Measurements from ENCODE around the gene RABGAP1L.
"Not testable (repeated sequence)": the region's sequence is repeated elsewhere in the genome, so short reads cannot be mapped to it uniquely, and the experiment has no call there.

The RABGAP1L gene

GRCh38 chr1:174682419-174683008 is 523.2 kb downstream of the RABGAP1L start:
- TF ChIP-seq, protein P1, sequence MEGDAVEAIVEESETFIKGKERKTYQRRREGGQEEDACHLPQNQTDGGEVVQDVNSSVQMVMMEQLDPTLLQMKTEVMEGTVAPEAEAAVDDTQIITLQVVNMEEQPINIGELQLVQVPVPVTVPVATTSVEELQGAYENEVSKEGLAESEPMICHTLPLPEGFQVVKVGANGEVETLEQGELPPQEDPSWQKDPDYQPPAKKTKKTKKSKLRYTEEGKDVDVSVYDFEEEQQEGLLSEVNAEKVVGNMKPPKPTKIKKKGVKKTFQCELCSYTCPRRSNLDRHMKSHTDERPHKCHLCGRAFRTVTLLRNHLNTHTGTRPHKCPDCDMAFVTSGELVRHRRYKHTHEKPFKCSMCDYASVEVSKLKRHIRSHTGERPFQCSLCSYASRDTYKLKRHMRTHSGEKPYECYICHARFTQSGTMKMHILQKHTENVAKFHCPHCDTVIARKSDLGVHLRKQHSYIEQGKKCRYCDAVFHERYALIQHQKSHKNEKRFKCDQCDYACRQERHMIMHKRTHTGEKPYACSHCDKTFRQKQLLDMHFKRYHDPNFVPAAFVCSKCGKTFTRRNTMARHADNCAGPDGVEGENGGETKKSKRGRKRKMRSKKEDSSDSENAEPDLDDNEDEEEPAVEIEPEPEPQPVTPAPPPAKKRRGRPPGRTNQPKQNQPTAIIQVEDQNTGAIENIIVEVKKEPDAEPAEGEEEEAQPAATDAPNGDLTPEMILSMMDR (IDR thresholded peaks at IDR 0.05; ENCODE audit: extremely low read depth, insufficient read depth, missing control alignments): no peak
- in situ Hi-C loops (cut with MboI; ENCODE audit: low pct_unique_long_range_greater_than_20kb, low sequenced_read_pairs, unreplicated experiment): no loop called here
- DNase-seq (ENCODE audit: low spot score): no peak

DNA sequence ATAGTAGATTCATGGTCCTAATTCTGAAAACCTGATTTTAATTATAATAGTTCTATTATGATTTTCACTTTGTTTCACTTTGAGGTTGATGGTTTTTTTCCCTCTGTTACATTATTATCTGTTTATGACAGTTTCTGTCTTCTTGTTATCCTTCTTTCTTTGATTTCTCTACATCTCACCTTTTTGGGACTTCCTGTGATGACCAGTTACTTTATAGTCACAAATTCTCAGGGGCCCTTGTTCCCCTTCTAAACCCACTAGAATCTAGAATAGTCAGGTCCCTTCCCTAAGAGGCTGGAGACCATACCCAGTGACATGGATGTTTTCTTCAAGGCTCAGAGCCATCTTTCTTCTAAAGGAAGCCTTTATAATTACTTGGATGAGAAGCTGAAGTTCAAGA is 526.9 kb downstream of the RABGAP1L start:
- TF ChIP-seq, protein P1 (IDR thresholded peaks at IDR 0.05; ENCODE audit: extremely low read depth, insufficient read depth, missing control alignments): no peak
- in situ Hi-C loops (cut with MboI; ENCODE audit: low pct_unique_long_range_greater_than_20kb, low sequenced_read_pairs, unreplicated experiment): no loop called here
- DNase-seq (ENCODE audit: low spot score): no peak

- in situ Hi-C loops (cut with MboI; ENCODE audit: low pct_unique_long_range_greater_than_20kb, low sequenced_read_pairs, unreplicated experiment): no loop called here
- TF ChIP-seq, protein P1 (IDR thresholded peaks at IDR 0.05; ENCODE audit: extremely low read depth, insufficient read depth, missing control alignments): no peak
These were observed 530.2 kb downstream of the RABGAP1L start for GRCh38 chr1:174689524-174689923.

GRCh38 chr1:174690266-174690665 is 530.9 kb downstream of the RABGAP1L start:
- TF ChIP-seq, protein P1 (IDR thresholded peaks at IDR 0.05; ENCODE audit: extremely low read depth, insufficient read depth, missing control alignments): no peak
- no peak for DNase-seq (ENCODE audit: low spot score)
- in situ Hi-C loops (cut with MboI; ENCODE audit: low pct_unique_long_range_greater_than_20kb, low sequenced_read_pairs, unreplicated experiment): no loop called here

More at GRCh38 chr1:174689524-174689923, 530.2 kb downstream of the RABGAP1L start:
- DNase-seq (ENCODE audit: low spot score): no peak

- TF ChIP-seq, protein P1 (IDR thresholded peaks at IDR 0.05; ENCODE audit: extremely low read depth, insufficient read depth, missing control alignments): no peak
- no peak for DNase-seq (ENCODE audit: low spot score)
- in situ Hi-C loops (cut with MboI; ENCODE audit: low pct_unique_long_range_greater_than_20kb, low sequenced_read_pairs, unreplicated experiment): no loop called here
These were observed 533.0 kb downstream of the RABGAP1L start for GRCh38 chr1:174692313-174692712.

GRCh38 chr1:174693085-174693484 is 533.8 kb downstream of the RABGAP1L start:
- TF ChIP-seq, protein P1 (IDR thresholded peaks at IDR 0.05; ENCODE audit: extremely low read depth, insufficient read depth, missing control alignments): no peak
- in situ Hi-C loops (cut with MboI; ENCODE audit: low pct_unique_long_range_greater_than_20kb, low sequenced_read_pairs, unreplicated experiment): no loop called here
- DNase-seq (ENCODE audit: low spot score): no peak

DNA sequence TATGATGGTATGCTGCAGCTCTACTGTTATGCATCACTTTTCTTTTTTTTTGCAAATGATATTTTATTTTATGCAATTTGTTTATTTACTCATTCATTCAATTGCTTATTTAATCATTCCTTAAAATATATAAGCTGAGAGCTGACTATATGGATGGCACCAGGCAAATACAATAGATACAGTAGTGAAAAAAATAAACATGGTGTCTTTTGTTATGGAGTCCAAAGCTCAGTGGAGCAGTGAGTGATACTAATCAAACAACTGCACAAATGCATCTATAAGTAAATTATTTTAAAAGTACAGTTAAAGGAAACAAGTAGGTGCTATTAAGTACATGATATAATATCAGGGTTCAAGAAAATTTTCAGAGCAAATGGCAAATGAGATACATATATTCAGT is 534.2 kb downstream of the RABGAP1L start:
- in situ Hi-C loops (cut with MboI; ENCODE audit: low pct_unique_long_range_greater_than_20kb, low sequenced_read_pairs, unreplicated experiment); DNase-seq (ENCODE audit: low spot score): not testable (repeated sequence)
